Fibroblast of pulmonary artery (primary cell): ENCODE results near the gene SETBP1.

ENCODE experiments used
- DNase-seq: peaks from one replicate; pipeline ENCODE4 v3.0.0-alpha.2; 2010; ENCODE audit warnings: low read depth
- H3K4me3 ChIP-seq: replicated peaks from 2 replicates; pipeline ENCODE4 v1.5.1; 2011; ENCODE audit warnings: low read depth, mild to moderate bottlenecking, control low read depth, low read length, moderate library complexity
- TF ChIP-seq, protein P1 (sequence below): IDR thresholded peaks from 2 replicates; pipeline ENCODE4 v1.5.1; 2011; ENCODE audit warnings: mild to moderate bottlenecking, control low read depth, low read length, inconsistent platforms; ENCODE audit errors: missing control alignments

SETBP1 gene

DNA sequence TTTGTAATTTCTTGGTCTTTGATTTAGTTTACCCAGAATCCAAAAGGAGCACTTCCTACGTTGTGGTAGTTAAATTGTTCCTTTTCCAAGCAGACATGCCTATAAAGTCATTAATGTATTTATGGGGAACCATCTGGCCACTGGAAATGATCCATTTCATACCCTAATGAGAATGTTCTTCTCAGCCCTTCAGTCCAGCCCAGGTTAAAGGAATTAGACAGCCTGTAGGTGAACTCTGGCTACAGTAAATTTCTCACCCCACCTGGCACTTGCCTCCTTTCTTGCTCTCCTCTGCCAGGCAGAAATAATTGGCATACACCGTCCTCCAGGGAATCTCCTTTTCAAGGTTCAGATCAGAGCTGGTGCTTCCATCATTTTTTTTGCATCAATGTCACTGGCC lies 121.1 kb downstream of the SETBP1 start:
- TF ChIP-seq, protein P1, sequence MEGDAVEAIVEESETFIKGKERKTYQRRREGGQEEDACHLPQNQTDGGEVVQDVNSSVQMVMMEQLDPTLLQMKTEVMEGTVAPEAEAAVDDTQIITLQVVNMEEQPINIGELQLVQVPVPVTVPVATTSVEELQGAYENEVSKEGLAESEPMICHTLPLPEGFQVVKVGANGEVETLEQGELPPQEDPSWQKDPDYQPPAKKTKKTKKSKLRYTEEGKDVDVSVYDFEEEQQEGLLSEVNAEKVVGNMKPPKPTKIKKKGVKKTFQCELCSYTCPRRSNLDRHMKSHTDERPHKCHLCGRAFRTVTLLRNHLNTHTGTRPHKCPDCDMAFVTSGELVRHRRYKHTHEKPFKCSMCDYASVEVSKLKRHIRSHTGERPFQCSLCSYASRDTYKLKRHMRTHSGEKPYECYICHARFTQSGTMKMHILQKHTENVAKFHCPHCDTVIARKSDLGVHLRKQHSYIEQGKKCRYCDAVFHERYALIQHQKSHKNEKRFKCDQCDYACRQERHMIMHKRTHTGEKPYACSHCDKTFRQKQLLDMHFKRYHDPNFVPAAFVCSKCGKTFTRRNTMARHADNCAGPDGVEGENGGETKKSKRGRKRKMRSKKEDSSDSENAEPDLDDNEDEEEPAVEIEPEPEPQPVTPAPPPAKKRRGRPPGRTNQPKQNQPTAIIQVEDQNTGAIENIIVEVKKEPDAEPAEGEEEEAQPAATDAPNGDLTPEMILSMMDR = no peak
- DNase-seq = no peak
- H3K4me3 ChIP-seq = no peak overlapping the region

DNA sequence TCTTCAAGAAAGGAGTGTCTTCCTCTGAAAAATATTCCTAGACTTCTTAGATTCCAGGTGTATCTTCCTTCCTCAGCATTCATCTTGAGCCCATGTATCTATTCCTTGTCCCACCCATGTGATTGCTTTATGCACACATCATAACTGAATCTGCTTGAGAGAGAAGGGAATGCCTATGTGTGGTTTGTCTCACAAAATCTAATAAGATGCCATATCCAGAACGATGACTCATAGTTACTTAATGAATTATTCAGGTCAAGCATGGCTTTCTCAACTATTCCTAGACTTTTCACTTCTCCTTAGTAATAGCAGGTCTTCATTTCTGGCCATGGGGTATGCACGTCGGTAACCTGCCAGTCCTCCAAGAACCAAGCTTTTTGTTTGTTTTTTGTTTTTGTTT lies 121.8 kb downstream of the SETBP1 start:
- TF ChIP-seq, protein P1 = no peak
- H3K4me3 ChIP-seq = no peak overlapping the region
- DNase-seq = peak; percentile 18

DNA sequence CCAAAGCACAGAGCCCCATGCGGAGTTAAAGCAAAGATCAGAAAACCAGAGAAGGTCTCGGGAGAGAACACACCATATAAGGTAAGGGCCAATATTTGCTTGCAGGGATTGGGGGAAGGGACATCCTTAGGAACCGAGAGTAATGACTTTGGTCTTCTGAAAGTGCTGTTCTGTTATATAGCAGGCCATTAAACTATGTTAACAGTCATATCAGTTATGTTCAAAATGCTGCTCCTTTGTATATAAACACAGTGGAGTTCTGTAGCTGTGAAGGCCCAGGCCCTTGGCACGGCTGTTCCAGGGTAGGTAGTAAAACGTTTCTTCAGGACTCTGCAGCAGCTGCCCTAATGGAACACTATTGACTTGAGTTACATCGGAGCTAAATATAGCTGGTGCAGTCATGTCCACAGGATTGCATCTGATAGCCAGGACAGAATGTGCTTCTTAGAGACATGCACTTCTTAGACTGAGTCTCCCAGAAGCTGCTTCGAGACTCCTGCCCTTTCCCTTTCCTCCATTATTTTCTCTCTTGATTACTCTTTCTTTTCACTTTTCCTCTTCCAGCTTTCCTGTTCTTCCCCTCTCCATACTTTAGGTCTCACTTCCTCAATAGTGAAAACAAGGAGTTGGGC lies 122.4 kb downstream of the SETBP1 start:
- DNase-seq = peak; percentile 59
- TF ChIP-seq, protein P1 = no peak
- no peak overlapping the region for H3K4me3 ChIP-seq

DNA sequence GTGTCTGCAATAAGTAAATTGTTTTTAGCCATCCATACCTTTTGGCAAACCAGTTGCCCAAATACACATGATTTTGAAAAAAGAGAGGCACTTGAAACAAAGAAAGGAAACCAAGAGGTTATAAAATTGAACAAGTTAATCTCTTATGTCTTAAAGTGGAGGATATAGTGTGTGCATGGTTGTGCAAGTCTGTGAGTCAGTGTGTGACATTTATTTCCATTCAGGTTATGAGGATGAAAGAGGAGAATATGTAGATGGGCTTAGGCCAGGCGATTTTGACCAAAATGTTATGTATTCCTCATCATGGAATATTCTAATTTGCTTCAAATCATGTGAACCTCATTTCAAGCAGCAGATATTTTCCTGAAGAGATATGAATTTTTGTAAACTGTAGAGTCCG lies 123.3 kb downstream of the SETBP1 start:
- peak; percentile 39 for DNase-seq

DNA sequence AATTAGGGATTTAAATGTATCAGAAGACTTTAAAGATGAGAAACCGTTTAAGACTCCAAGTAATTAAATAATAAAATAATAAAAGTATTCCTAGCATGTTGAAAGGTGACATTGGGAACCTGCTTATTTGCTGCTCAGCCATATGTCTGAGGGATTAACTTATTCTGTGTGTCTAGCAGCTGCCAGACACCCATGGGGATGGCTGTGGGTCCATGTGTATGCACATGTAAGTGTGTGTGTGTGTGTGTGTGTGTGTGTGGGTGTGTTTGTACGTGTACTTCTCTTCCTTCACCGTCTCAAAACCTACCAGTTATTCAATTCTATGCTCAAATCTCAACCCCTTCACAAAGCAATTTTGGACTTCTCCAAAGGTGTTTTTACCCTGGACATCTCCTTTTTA lies 124.5 kb downstream of the SETBP1 start:
- no peak overlapping the region for H3K4me3 ChIP-seq
- TF ChIP-seq, protein P1 = no peak
- DNase-seq = no peak

More for the DNA sequence above, 123.3 kb downstream of the SETBP1 start:
- TF ChIP-seq, protein P1 = no peak
- no peak overlapping the region for H3K4me3 ChIP-seq

- no peak for DNase-seq
- no peak overlapping the region for H3K4me3 ChIP-seq
- TF ChIP-seq, protein P1 = no peak
Measured at GRCh38 chr18:44805643-44806042, 125.0 kb downstream of the SETBP1 start.

DNA sequence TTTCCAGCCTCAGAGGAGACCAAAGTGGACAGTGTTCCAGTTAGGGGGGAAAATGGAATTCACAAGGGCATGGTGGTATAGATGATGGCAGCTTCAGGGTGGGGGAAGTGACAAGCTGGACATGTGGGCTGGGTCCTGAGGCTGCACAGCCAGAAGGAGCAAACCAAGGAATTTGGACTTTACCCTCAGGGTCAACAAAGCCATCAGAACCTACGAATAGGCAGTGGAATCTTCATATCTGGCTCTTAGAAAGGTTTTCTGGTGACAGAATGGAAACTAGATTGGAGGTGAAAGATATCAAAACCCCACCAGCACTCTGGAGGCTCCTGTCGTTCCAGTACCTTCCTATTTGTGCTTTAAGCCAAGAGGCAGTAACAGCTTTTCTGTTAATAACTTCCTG lies 127.1 kb downstream of the SETBP1 start:
- DNase-seq = no peak
- TF ChIP-seq, protein P1 = no peak
- no peak overlapping the region for H3K4me3 ChIP-seq
